ENCODE data around the gene DIAPH3. TPM values are rescaled to one million over a fixed set of nuclear protein-coding genes. Genes with fewer than 3 reads are reported as not detected.

The DIAPH3 gene
- polyA plus RNA-seq, 1 donor = 16.9 TPM

- DNase-seq = no peak
These were observed 206.3 kb downstream of the DIAPH3 start for GRCh38 chr13:59957438-59957837.

- DNase-seq = no peak
These were observed 209.1 kb downstream of the DIAPH3 start for GRCh38 chr13:59954601-59955000.

GRCh38 chr13:59951011-59951410 lies 212.7 kb downstream of the DIAPH3 start:
- DNase-seq = no peak

GRCh38 chr13:59950266-59950665 lies 213.5 kb downstream of the DIAPH3 start:
- DNase-seq = peak; percentile 21

- DNase-seq = no peak
These were observed 215.0 kb downstream of the DIAPH3 start for GRCh38 chr13:59948686-59949085.

GRCh38 chr13:59946944-59947343 lies 216.8 kb downstream of the DIAPH3 start:
- no peak for DNase-seq

GRCh38 chr13:59931621-59932020 lies 232.1 kb downstream of the DIAPH3 start:
- DNase-seq = no peak

- DNase-seq = no peak
These were observed 239.5 kb downstream of the DIAPH3 start for GRCh38 chr13:59924256-59924655.

- DNase-seq = no peak
These were observed 248.5 kb downstream of the DIAPH3 start for GRCh38 chr13:59915252-59915651.

GRCh38 chr13:59914556-59914955 lies 249.2 kb downstream of the DIAPH3 start:
- no peak for DNase-seq

- DNase-seq = peak; percentile 28
These were observed 257.2 kb downstream of the DIAPH3 start for GRCh38 chr13:59906413-59907049.

GRCh38 chr13:59901191-59901590 lies 262.5 kb downstream of the DIAPH3 start:
- no peak for DNase-seq

- no peak for DNase-seq
These were observed 265.7 kb downstream of the DIAPH3 start for GRCh38 chr13:59898066-59898465.

GRCh38 chr13:59893266-59893665 lies 270.5 kb downstream of the DIAPH3 start:
- DNase-seq = no peak

- no peak for DNase-seq
These were observed 272.7 kb downstream of the DIAPH3 start for GRCh38 chr13:59891053-59891452.

- DNase-seq = no peak
These were observed 273.7 kb downstream of the DIAPH3 start for GRCh38 chr13:59890054-59890453.

- no peak for DNase-seq
These were observed 275.3 kb downstream of the DIAPH3 start for GRCh38 chr13:59888408-59888807.

- no peak for DNase-seq
These were observed 278.7 kb downstream of the DIAPH3 start for GRCh38 chr13:59885076-59885475.

- no peak for DNase-seq
These were observed 279.8 kb downstream of the DIAPH3 start for GRCh38 chr13:59883885-59884284.

- DNase-seq = no peak
These were observed 283.3 kb downstream of the DIAPH3 start for GRCh38 chr13:59880468-59880867.

GRCh38 chr13:59879281-59879680 lies 284.4 kb downstream of the DIAPH3 start:
- DNase-seq = peak; percentile 33

- DNase-seq = no peak
These were observed 285.8 kb downstream of the DIAPH3 start for GRCh38 chr13:59877933-59878332.

GRCh38 chr13:59874973-59875372 lies 288.8 kb downstream of the DIAPH3 start:
- DNase-seq = no peak

- no peak for DNase-seq
These were observed 289.9 kb downstream of the DIAPH3 start for GRCh38 chr13:59873856-59874255.

GRCh38 chr13:59873309-59873708 lies 290.4 kb downstream of the DIAPH3 start:
- DNase-seq = no peak
